Measurements from ENCODE around the gene SULT4A1. TPM values are rescaled to one million over a fixed set of nuclear protein-coding genes. Genes with fewer than 3 reads are reported as not detected.
"Not testable (repeated sequence)": the region's sequence is repeated elsewhere in the genome, so short reads cannot be mapped to it uniquely, and the experiment has no call there.

Gene SULT4A1
- total RNA-seq, 2 donors from 2014 or later = not detected

- no peak for ATAC-seq
- Mint-ChIP-seq H3K4me1 (ENCODE audit: low read depth in 2 of 2) (peaks cover 15 to 25% of the 10 kb centered on the region in 2 donors), H3K27ac (no peak overlapping the region)
Observed at GRCh38 chr22:43883012-43883661, 20.8 kb upstream of the SULT4A1 start.

GRCh38 chr22:43882122-43882767 lies 19.9 kb upstream of the SULT4A1 start:
- DNase-seq (ENCODE audit: low spot score) = no peak
- Mint-ChIP-seq H3K9me3 (no peaks in the 10 kb centered on the region), H3K27me3 (peaks cover 10 to 23% of the 10 kb centered on the region in 2 donors), H3K4me1 (ENCODE audit: low read depth in 2 of 2) (peaks cover 15 to 25% of the 10 kb centered on the region in 2 donors), H3K36me3 (no peaks in the 10 kb centered on the region), H3K27ac (no peak overlapping the region), H3K4me3 (no peak overlapping the region)
- no peak for ATAC-seq

More at GRCh38 chr22:43883012-43883661, 20.8 kb upstream of the SULT4A1 start:
- H3K9me3 Mint-ChIP-seq = no peaks in the 10 kb centered on the region
- H3K4me3 Mint-ChIP-seq = no peak overlapping the region
- H3K36me3 Mint-ChIP-seq = no peaks in the 10 kb centered on the region
- DNase-seq (ENCODE audit: low spot score) = no peak
- H3K27me3 Mint-ChIP-seq = peaks cover 12 to 29% of the 10 kb centered on the region in 2 donors

GRCh38 chr22:43881091-43882061 lies 19.1 kb upstream of the SULT4A1 start:
- Mint-ChIP-seq H3K36me3 (no peaks in the 10 kb centered on the region), H3K27me3 (peaks cover 10 to 15% of the 10 kb centered on the region in 2 donors), H3K4me1 (ENCODE audit: low read depth in 2 of 2) (peaks cover 15 to 25% of the 10 kb centered on the region in 2 donors), H3K4me3 (no peak overlapping the region), H3K27ac (no peak overlapping the region), H3K9me3 (no peaks in the 10 kb centered on the region)
- ATAC-seq (no peak), DNase-seq (ENCODE audit: low spot score) (no peak)

GRCh38 chr22:43880541-43880991 lies 18.3 kb upstream of the SULT4A1 start:
- H3K9me3 Mint-ChIP-seq = no peaks in the 10 kb centered on the region
- H3K4me1 Mint-ChIP-seq (ENCODE audit: low read depth in 2 of 2) = peaks cover 15 to 24% of the 10 kb centered on the region in 2 donors
- no peak overlapping the region for H3K27ac Mint-ChIP-seq
- no peak overlapping the region for H3K4me3 Mint-ChIP-seq
- DNase-seq (ENCODE audit: low spot score) (no peak), ATAC-seq (no peak)
- H3K36me3 Mint-ChIP-seq = no peaks in the 10 kb centered on the region
- peaks cover 10 to 15% of the 10 kb centered on the region in 2 donors for H3K27me3 Mint-ChIP-seq

GRCh38 chr22:43879901-43880540 lies 17.7 kb upstream of the SULT4A1 start:
- H3K27ac Mint-ChIP-seq = no peak overlapping the region
- no peaks in the 10 kb centered on the region for H3K9me3 Mint-ChIP-seq
- no peaks in the 10 kb centered on the region for H3K36me3 Mint-ChIP-seq
- no peak overlapping the region for H3K4me3 Mint-ChIP-seq
- peaks cover 8 to 15% of the 10 kb centered on the region in 2 donors for H3K27me3 Mint-ChIP-seq
- DNase-seq (ENCODE audit: low spot score) (no peak), ATAC-seq (no peak)
- H3K4me1 Mint-ChIP-seq (ENCODE audit: low read depth in 2 of 2) = peaks cover 15 to 19% of the 10 kb centered on the region in 2 donors

GRCh38 chr22:43878831-43879550 lies 16.7 kb upstream of the SULT4A1 start:
- H3K27me3 Mint-ChIP-seq = peaks cover 12 to 17% of the 10 kb centered on the region in 2 donors

GRCh38 chr22:43878079-43878795 lies 15.9 kb upstream of the SULT4A1 start:
- peaks cover 6 to 8% of the 10 kb centered on the region in 2 donors for H3K4me1 Mint-ChIP-seq (ENCODE audit: low read depth in 2 of 2)
- no peak overlapping the region for H3K4me3 Mint-ChIP-seq
- no peaks in the 10 kb centered on the region for H3K9me3 Mint-ChIP-seq
- H3K27ac Mint-ChIP-seq = no peak overlapping the region
- DNase-seq (ENCODE audit: low spot score) (no peak), ATAC-seq (no peak)
- no peaks in the 10 kb centered on the region for H3K36me3 Mint-ChIP-seq
- H3K27me3 Mint-ChIP-seq = peaks cover 18 to 23% of the 10 kb centered on the region in 2 donors

More at GRCh38 chr22:43878831-43879550, 16.7 kb upstream of the SULT4A1 start:
- DNase-seq (ENCODE audit: low spot score) (no peak), ATAC-seq (no peak)
- H3K27ac Mint-ChIP-seq = no peak overlapping the region
- H3K9me3 Mint-ChIP-seq = no peaks in the 10 kb centered on the region
- peaks cover 6 to 13% of the 10 kb centered on the region in 2 donors for H3K4me1 Mint-ChIP-seq (ENCODE audit: low read depth in 2 of 2)
- no peak overlapping the region for H3K4me3 Mint-ChIP-seq
- no peaks in the 10 kb centered on the region for H3K36me3 Mint-ChIP-seq

- H3K9me3 Mint-ChIP-seq = no peaks in the 10 kb centered on the region
- no peaks in the 10 kb centered on the region for H3K36me3 Mint-ChIP-seq
- no peak overlapping the region for H3K4me3 Mint-ChIP-seq
- ATAC-seq (no peak), DNase-seq (ENCODE audit: low spot score) (no peak)
- H3K27me3 Mint-ChIP-seq = peaks cover 15 to 30% of the 10 kb centered on the region in 2 donors
- no peaks in the 10 kb centered on the region for H3K4me1 Mint-ChIP-seq (ENCODE audit: low read depth in 2 of 2)
- no peak overlapping the region for H3K27ac Mint-ChIP-seq
Observed at GRCh38 chr22:43876866-43877509, 14.7 kb upstream of the SULT4A1 start.

- H3K4me1 Mint-ChIP-seq (ENCODE audit: low read depth in 2 of 2) = no peaks in the 10 kb centered on the region
- ATAC-seq = no peak
- H3K36me3 Mint-ChIP-seq = no peaks in the 10 kb centered on the region
Observed at GRCh38 chr22:43869799-43870198, 7.5 kb upstream of the SULT4A1 start.

GRCh38 chr22:43869001-43869400 lies 6.7 kb upstream of the SULT4A1 start:
- DNase-seq (ENCODE audit: low spot score); H3K27ac Mint-ChIP-seq; H3K4me3 Mint-ChIP-seq; ATAC-seq; H3K36me3 Mint-ChIP-seq; H3K4me1 Mint-ChIP-seq (ENCODE audit: low read depth in 2 of 2); H3K9me3 Mint-ChIP-seq: not testable (repeated sequence)
- H3K27me3 Mint-ChIP-seq = peaks cover 24 to 60% of the 10 kb centered on the region in 2 donors

More at GRCh38 chr22:43869799-43870198, 7.5 kb upstream of the SULT4A1 start:
- Mint-ChIP-seq H3K27ac (no peak overlapping the region), H3K4me3 (no peak overlapping the region), H3K9me3 (peaks cover 2% of the 10 kb centered on the region), H3K27me3 (peaks cover 25 to 54% of the 10 kb centered on the region in 2 donors)
- DNase-seq (ENCODE audit: low spot score) = no peak

- Mint-ChIP-seq H3K4me3 (no peak overlapping the region), H3K4me1 (ENCODE audit: low read depth in 2 of 2) (no peaks in the 10 kb centered on the region), H3K27me3 (peaks cover 22 to 57% of the 10 kb centered on the region in 2 donors), H3K36me3 (no peaks in the 10 kb centered on the region), H3K9me3 (peaks cover 2% of the 10 kb centered on the region), H3K27ac (no peak overlapping the region)
- ATAC-seq (no peak), DNase-seq (ENCODE audit: low spot score) (no peak)
Observed at GRCh38 chr22:43867839-43868635, 5.7 kb upstream of the SULT4A1 start.

All from natural killer cell treated with Interleukin-12 subunit alpha and Interleukin-12 subunit beta and Interleukin-15 and Interleukin-18, amount 100 ng/mL, for 72 hours (primary cell).